HepG2 (cell line): ENCODE data around the gene KAZN.

Experiments
- BHLHE40 ChIP-seq: IDR thresholded peaks from 2 replicates; pipeline ENCODE4 v1.6.1; 2011; ENCODE audit warnings: low read length, improper control_type of control experiment
- EED ChIP-seq: sonication (generic); formaldehyde crosslinking; IDR thresholded peaks from 2 replicates; pipeline ENCODE4 v1.5.0; 2020; ENCODE audit warnings: mild to moderate bottlenecking, missing genetic modification reagents
- GLI4 ChIP-seq: sonication (generic); formaldehyde crosslinking; IDR thresholded peaks from 2 replicates; pipeline ENCODE4 v1.5.1; 2020; ENCODE audit warnings: missing genetic modification reagents, mild to moderate bottlenecking, moderate library complexity, borderline replicate concordance
- HDAC2 ChIP-seq: sonication (generic); formaldehyde crosslinking; IDR thresholded peaks from 2 replicates; pipeline ENCODE4 v1.4.0; 2020; ENCODE audit warnings: missing genetic modification reagents
- MED8 ChIP-seq: sonication (generic); formaldehyde crosslinking; IDR thresholded peaks from 2 replicates; pipeline ENCODE4 v1.8.1; 2023; ENCODE audit warnings: mild to moderate bottlenecking, missing genetic modification reagents; ENCODE audit not compliant: insufficient replicate concordance
- NR3C1 ChIP-seq: sonication (generic); formaldehyde crosslinking; IDR thresholded peaks from 2 replicates; pipeline ENCODE4 v1.4.0; 2020; ENCODE audit warnings: missing genetic modification reagents
- POLR2AphosphoS5 ChIP-seq: IDR thresholded peaks from 2 replicates; pipeline ENCODE4 v1.6.1; 2012; ENCODE audit warnings: low read depth, low read length
- SIN3B ChIP-seq: fragments of 150-350 bp; IDR thresholded peaks from 2 replicates; pipeline ENCODE4 v1.6.1; 2014; ENCODE audit warnings: low read length
- SP4 ChIP-seq: sonication (generic); formaldehyde crosslinking; IDR thresholded peaks from 2 replicates; pipeline ENCODE4 v1.8.1; 2023; ENCODE audit warnings: mild to moderate bottlenecking, missing genetic modification reagents
- ZNF136 ChIP-seq: sonication (generic); formaldehyde crosslinking; IDR thresholded peaks from 2 replicates; pipeline ENCODE4 v1.8.1; 2022; ENCODE audit warnings: low read depth, mild to moderate bottlenecking, moderate library complexity, missing genetic modification reagents
- TF ChIP-seq, protein P1 (sequence below), 2 experiments: sonication (generic) in 1 of 2; formaldehyde crosslinking in 1 of 2; IDR thresholded peaks; 2 replicates each; pipeline versions ENCODE4 v1.5.1 to v1.6.1; 2011 to 2020; ENCODE audit warnings: borderline replicate concordance in 1 of 2, low read depth in 1 of 2, low read length in 1 of 2, mild to moderate bottlenecking in 1 of 2, missing genetic modification reagents in 1 of 2, moderate library complexity in 1 of 2
- TF ChIP-seq, protein P2 (sequence below): sonication (generic); formaldehyde crosslinking; IDR thresholded peaks from 2 replicates; pipeline ENCODE4 v1.5.0; 2020; ENCODE audit warnings: mild to moderate bottlenecking, missing genetic modification reagents, moderate library complexity

DNA sequence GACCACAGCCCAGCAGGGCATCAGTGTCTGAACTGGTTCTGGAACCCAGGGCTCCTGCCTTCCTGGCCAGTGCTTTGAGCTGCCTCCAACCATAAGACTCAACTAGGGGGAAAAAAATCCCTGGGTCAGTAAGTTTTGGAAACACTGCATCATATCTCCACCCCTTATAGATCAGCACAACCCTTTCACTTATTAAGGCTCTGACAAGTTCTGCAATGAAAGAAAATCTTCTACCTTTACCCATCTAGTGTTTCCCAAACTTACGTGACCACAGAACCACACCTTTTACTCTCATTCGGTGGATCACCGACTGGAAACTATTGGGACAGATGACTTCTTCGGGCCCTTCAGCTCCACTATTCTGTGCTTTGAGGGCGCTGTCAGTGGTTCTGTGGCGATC, 476.7 kb downstream of the KAZN start:
- TF ChIP-seq ZNF136 (CRISPR knock-in tag) (no peak), EED (CRISPR knock-in tag) (no peak), BHLHE40 (no peak), HDAC2 (CRISPR knock-in tag) (no peak), MED8 (no peak), POLR2AphosphoS5 (no peak), GLI4 (CRISPR knock-in tag) (no peak), SP4 (CRISPR knock-in tag) (no peak), NR3C1 (no peak), SIN3B (no peak)
- TF ChIP-seq, protein P1, sequence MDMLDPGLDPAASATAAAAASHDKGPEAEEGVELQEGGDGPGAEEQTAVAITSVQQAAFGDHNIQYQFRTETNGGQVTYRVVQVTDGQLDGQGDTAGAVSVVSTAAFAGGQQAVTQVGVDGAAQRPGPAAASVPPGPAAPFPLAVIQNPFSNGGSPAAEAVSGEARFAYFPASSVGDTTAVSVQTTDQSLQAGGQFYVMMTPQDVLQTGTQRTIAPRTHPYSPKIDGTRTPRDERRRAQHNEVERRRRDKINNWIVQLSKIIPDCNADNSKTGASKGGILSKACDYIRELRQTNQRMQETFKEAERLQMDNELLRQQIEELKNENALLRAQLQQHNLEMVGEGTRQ (IDR thresholded peaks at IDR 0.05; ENCODE audit: low read depth, low read length), result no peak
- TF ChIP-seq, protein P1 (CRISPR knock-in tag; IDR thresholded peaks at IDR 0.05; ENCODE audit: borderline replicate concordance), result no peak
- TF ChIP-seq, protein P2, sequence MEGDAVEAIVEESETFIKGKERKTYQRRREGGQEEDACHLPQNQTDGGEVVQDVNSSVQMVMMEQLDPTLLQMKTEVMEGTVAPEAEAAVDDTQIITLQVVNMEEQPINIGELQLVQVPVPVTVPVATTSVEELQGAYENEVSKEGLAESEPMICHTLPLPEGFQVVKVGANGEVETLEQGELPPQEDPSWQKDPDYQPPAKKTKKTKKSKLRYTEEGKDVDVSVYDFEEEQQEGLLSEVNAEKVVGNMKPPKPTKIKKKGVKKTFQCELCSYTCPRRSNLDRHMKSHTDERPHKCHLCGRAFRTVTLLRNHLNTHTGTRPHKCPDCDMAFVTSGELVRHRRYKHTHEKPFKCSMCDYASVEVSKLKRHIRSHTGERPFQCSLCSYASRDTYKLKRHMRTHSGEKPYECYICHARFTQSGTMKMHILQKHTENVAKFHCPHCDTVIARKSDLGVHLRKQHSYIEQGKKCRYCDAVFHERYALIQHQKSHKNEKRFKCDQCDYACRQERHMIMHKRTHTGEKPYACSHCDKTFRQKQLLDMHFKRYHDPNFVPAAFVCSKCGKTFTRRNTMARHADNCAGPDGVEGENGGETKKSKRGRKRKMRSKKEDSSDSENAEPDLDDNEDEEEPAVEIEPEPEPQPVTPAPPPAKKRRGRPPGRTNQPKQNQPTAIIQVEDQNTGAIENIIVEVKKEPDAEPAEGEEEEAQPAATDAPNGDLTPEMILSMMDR (CRISPR knock-in tag), result no peak
